SK-N-SH (cell line): Measurements from ENCODE around the gene SETBP1. TPM values are rescaled to one million over a fixed set of nuclear protein-coding genes. Genes with fewer than 3 reads are reported as not detected.

Experiments used
- CTCF ChIA-PET: fragments of 300-600, 350-600 bp; formaldehyde crosslinking; extraction: SDS; loops from one replicate; lab custom pipeline; 2021; lab: Yijun Ruan, JAX
- POLR2A ChIA-PET: fragments of 350-600 bp; sonication (Branson Sonifier 250); formaldehyde crosslinking; extraction: SDS; loops from one replicate; lab custom pipeline; 2020; ENCODE audit warnings: antibody characterized with exemption, inconsistent platforms; lab: Yijun Ruan, JAX
- DNase-seq: peaks from one replicate; pipeline ENCODE4 v3.0.0; 2012
- H2AFZ ChIP-seq: fragments of 200-600 bp; sonication (generic); 2 replicates; pipeline ENCODE4 v1.8.1; 2016; ENCODE audit warnings: antibody characterized with exemption, mild to moderate bottlenecking, low read depth
- H3F3A ChIP-seq: fragments of 200-600 bp; sonication (generic); replicated peaks from 2 replicates; pipeline ENCODE3; 2016; ENCODE audit warnings: antibody characterized with exemption, mild to moderate bottlenecking; ENCODE audit not compliant: insufficient read depth
- H3K27ac ChIP-seq, 2 experiments: fragments of 200-500 bp in 1 of 2; fragments of 200-600 bp in 1 of 2; sonication (Bioruptor generic) in 1 of 2; sonication (generic), shearing (Covaris generic) in 1 of 2; 2 replicates each; pipeline versions ENCODE4 v1.5.1 to v1.6.1; 2014 to 2016; ENCODE audit warnings: low read depth in 2 of 2, inconsistent platforms in 1 of 2, low read length in 1 of 2, mild to moderate bottlenecking in 1 of 2, mixed read lengths in 1 of 2
- H3K27me3 ChIP-seq: fragments of 200-600 bp; sonication (generic), shearing (Covaris generic); 2 replicates; pipeline ENCODE4 v1.6.1; 2016; ENCODE audit warnings: mixed run types; ENCODE audit not compliant: insufficient read depth
- H3K36me3 ChIP-seq, 2 experiments: fragments of 200-500 bp in 1 of 2; fragments of 200-600 bp in 1 of 2; sonication (Bioruptor generic) in 1 of 2; sonication (generic) in 1 of 2; replicated peaks in 1 of 2; 2 replicates each; pipeline versions ENCODE3 to v1.5.1; 2014 to 2016; ENCODE audit warnings: low read length in 1 of 2, mild to moderate bottlenecking in 1 of 2; ENCODE audit not compliant: insufficient read depth in 2 of 2, control insufficient read depth in 1 of 2
- H3K4me1 ChIP-seq, 2 experiments: fragments of 200-500 bp in 1 of 2; fragments of 200-600 bp in 1 of 2; sonication (Bioruptor generic) in 1 of 2; sonication (generic), shearing (Covaris generic) in 1 of 2; 2 replicates each; pipeline versions ENCODE4 v1.5.1 to v1.6.1; 2014 to 2016; ENCODE audit warnings: low read depth in 1 of 2, low read length in 1 of 2, mixed run types in 1 of 2; ENCODE audit not compliant: insufficient read depth in 2 of 2, control insufficient read depth in 1 of 2
- H3K4me2 ChIP-seq: fragments of 200-600 bp; sonication (generic), shearing (Covaris generic); 2 replicates; pipeline ENCODE4 v1.6.1; 2017; ENCODE audit warnings: mixed run types
- H3K4me3 ChIP-seq, 2 experiments: fragments of 200-500 bp in 1 of 2; fragments of 200-600 bp in 1 of 2; sonication (Bioruptor generic) in 1 of 2; sonication (generic), shearing (Covaris generic) in 1 of 2; 2 replicates each; pipeline versions ENCODE4 v1.5.1 to v1.8.1; 2014 to 2016; ENCODE audit warnings: low read depth in 2 of 2, inconsistent platforms in 1 of 2, low read length in 1 of 2, mild to moderate bottlenecking in 1 of 2, mixed read lengths in 1 of 2, moderate library complexity in 1 of 2
- H3K79me2 ChIP-seq: fragments of 200-600 bp; sonication (generic); 2 replicates; pipeline ENCODE4 v1.8.1; 2017; ENCODE audit warnings: mild to moderate bottlenecking; ENCODE audit not compliant: insufficient read depth
- H3K9ac ChIP-seq: fragments of 200-600 bp; sonication (generic); 2 replicates; pipeline ENCODE4 v1.6.1; 2017; ENCODE audit warnings: mixed run types
- H3K9me2 ChIP-seq: fragments of 200-600 bp; sonication (generic); 2 replicates; pipeline ENCODE4 v1.6.1; 2017; ENCODE audit warnings: mixed run types
- H3K9me3 ChIP-seq: fragments of 200-600 bp; sonication (generic); 2 replicates; pipeline ENCODE4 v1.6.1; 2017; ENCODE audit warnings: mixed run types, mild to moderate bottlenecking, moderate library complexity
- H4K20me1 ChIP-seq: fragments of 200-600 bp; sonication (generic); 2 replicates; pipeline ENCODE4 v1.6.1; 2017; ENCODE audit warnings: mild to moderate bottlenecking, mixed run types; ENCODE audit not compliant: insufficient read depth
- CTCF ChIP-seq: fragments of 200-600 bp; sonication (generic); IDR thresholded peaks from 2 replicates; pipeline ENCODE4 v1.6.1; 2017; ENCODE audit warnings: antibody characterized with exemption, mild to moderate bottlenecking, moderate library complexity
- ELF1 ChIP-seq: IDR thresholded peaks from 2 replicates; pipeline ENCODE4 v1.4.0; 2012
- EZH2phosphoT487 ChIP-seq: fragments of 200-600 bp; sonication (generic); IDR thresholded peaks from 2 replicates; pipeline ENCODE4 v1.6.1; 2017; ENCODE audit warnings: low read depth, mixed run types, mild to moderate bottlenecking, antibody characterized with exemption, moderate library complexity, borderline replicate concordance
- FOSL2 ChIP-seq: IDR thresholded peaks from 2 replicates; pipeline ENCODE4 v1.4.0; 2012; ENCODE audit warnings: low read depth, mild to moderate bottlenecking, moderate library complexity, borderline replicate concordance
- FOXJ3 ChIP-seq: sonication (generic); formaldehyde crosslinking; IDR thresholded peaks from 2 replicates; pipeline ENCODE4 v1.5.1; 2020; ENCODE audit warnings: mild to moderate bottlenecking, missing genetic modification reagents
- GABPA ChIP-seq: IDR thresholded peaks from 2 replicates; pipeline ENCODE4 v1.4.0; 2012; ENCODE audit warnings: low read depth, mild to moderate bottlenecking
- JUND ChIP-seq: IDR thresholded peaks from 2 replicates; pipeline ENCODE4 v1.4.0; 2012
- MEF2A ChIP-seq: IDR thresholded peaks from 2 replicates; pipeline ENCODE4 v1.4.0; 2012; ENCODE audit warnings: low read depth, borderline replicate concordance
- NRF1 ChIP-seq: IDR thresholded peaks from 2 replicates; pipeline ENCODE4 v1.6.1; 2012; ENCODE audit warnings: low read depth, mild to moderate bottlenecking, low read length
- RAD21 ChIP-seq: IDR thresholded peaks from 2 replicates; pipeline ENCODE4 v1.6.1; 2012; ENCODE audit warnings: mild to moderate bottlenecking, low read length
- RFX5 ChIP-seq: IDR thresholded peaks from 2 replicates; pipeline ENCODE4 v1.6.1; 2012; ENCODE audit warnings: mild to moderate bottlenecking, improper control_type of control experiment, low read length
- TAF1 ChIP-seq: IDR thresholded peaks from 2 replicates; pipeline ENCODE4 v1.6.1; 2012; ENCODE audit warnings: low read depth, mild to moderate bottlenecking, low read length, moderate library complexity, borderline replicate concordance
- TEAD4 ChIP-seq: IDR thresholded peaks from 2 replicates; pipeline ENCODE4 v1.4.0; 2012; ENCODE audit warnings: mild to moderate bottlenecking, borderline replicate concordance; ENCODE audit not compliant: insufficient read depth
- ZBTB33 ChIP-seq: IDR thresholded peaks from 2 replicates; pipeline ENCODE4 v1.4.0; 2012; ENCODE audit warnings: low read depth, borderline replicate concordance
- WGBS: methylation state at CpG from one replicate; pipeline ENCODE4 v1.1.6; 2017; ENCODE audit warnings: low lambda C conversion rate; 5-methylcytosine and 5-hydroxymethylcytosine counted together
- polyA plus RNA-seq, 3 experiments: library from polyadenylated mRNA; depleted of rRNA; stranded (reverse); fragments of >200 nt; gene quantifications; 2 replicates each; pipeline ENCODE4 v1.2.3, GENCODE V29; 2012
- TF ChIP-seq, protein P1 (sequence below): fragments of 150-350 bp; IDR thresholded peaks from 2 replicates; pipeline ENCODE4 v1.6.1; 2016; ENCODE audit warnings: mild to moderate bottlenecking, low read depth, low read length
- TF ChIP-seq, protein P2 (sequence below): fragments of 150-350 bp; IDR thresholded peaks from 2 replicates; pipeline ENCODE4 v1.6.1; 2017; ENCODE audit warnings: antibody characterized with exemption, low read length, low read depth, borderline replicate concordance
- TF ChIP-seq, protein P3 (sequence below): IDR thresholded peaks from 2 replicates; pipeline ENCODE4 v1.4.0; 2012; ENCODE audit warnings: low read depth
- TF ChIP-seq, protein P4 (sequence below): IDR thresholded peaks from 2 replicates; pipeline ENCODE4; 2012

Gene SETBP1
- polyA plus RNA-seq, 1 of the 3 experiments (the other 2 are of a cell fraction) = 3.0 TPM

- H3K79me2 ChIP-seq = no peaks in the 10 kb centered on the region
- DNase-seq = no peak
- H3K27ac ChIP-seq = no peak overlapping the region
- ChIA-PET POLR2A (no interaction called here), CTCF (no interaction called here)
- no peak overlapping the region for H3K4me2 ChIP-seq
- H3K9me3 ChIP-seq = no peaks in the 10 kb centered on the region
- H3K9me2 ChIP-seq = no peaks in the 10 kb centered on the region
- H3K36me3 ChIP-seq = no peaks in the 10 kb centered on the region
- H3K9ac ChIP-seq = no peak overlapping the region
- H3K4me1 ChIP-seq = peaks cover 2 to 3% of the 10 kb centered on the region in 2 experiments; a peak in 2 of 4 replicates
- no peak overlapping the region for H3K4me3 ChIP-seq
- H4K20me1 ChIP-seq = no peaks in the 10 kb centered on the region
- H2AFZ ChIP-seq = no peak overlapping the region
- TF ChIP-seq TAF1 (no peak), ZBTB33 (no peak), NRF1 (no peak), GABPA (no peak), MEF2A (no peak), FOSL2 (no peak), JUND (no peak), CTCF (no peak), RAD21 (no peak), ELF1 (no peak), TEAD4 (no peak), RFX5 (no peak), EZH2phosphoT487 (no peak), FOXJ3 (CRISPR knock-in tag) (no peak)
- TF ChIP-seq, protein P1, sequence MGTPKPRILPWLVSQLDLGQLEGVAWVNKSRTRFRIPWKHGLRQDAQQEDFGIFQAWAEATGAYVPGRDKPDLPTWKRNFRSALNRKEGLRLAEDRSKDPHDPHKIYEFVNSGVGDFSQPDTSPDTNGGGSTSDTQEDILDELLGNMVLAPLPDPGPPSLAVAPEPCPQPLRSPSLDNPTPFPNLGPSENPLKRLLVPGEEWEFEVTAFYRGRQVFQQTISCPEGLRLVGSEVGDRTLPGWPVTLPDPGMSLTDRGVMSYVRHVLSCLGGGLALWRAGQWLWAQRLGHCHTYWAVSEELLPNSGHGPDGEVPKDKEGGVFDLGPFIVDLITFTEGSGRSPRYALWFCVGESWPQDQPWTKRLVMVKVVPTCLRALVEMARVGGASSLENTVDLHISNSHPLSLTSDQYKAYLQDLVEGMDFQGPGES = no peak
- TF ChIP-seq, protein P2, sequence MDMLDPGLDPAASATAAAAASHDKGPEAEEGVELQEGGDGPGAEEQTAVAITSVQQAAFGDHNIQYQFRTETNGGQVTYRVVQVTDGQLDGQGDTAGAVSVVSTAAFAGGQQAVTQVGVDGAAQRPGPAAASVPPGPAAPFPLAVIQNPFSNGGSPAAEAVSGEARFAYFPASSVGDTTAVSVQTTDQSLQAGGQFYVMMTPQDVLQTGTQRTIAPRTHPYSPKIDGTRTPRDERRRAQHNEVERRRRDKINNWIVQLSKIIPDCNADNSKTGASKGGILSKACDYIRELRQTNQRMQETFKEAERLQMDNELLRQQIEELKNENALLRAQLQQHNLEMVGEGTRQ = no peak
- TF ChIP-seq, protein P3, sequence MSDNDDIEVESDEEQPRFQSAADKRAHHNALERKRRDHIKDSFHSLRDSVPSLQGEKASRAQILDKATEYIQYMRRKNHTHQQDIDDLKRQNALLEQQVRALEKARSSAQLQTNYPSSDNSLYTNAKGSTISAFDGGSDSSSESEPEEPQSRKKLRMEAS = no peak
- TF ChIP-seq, protein P4, sequence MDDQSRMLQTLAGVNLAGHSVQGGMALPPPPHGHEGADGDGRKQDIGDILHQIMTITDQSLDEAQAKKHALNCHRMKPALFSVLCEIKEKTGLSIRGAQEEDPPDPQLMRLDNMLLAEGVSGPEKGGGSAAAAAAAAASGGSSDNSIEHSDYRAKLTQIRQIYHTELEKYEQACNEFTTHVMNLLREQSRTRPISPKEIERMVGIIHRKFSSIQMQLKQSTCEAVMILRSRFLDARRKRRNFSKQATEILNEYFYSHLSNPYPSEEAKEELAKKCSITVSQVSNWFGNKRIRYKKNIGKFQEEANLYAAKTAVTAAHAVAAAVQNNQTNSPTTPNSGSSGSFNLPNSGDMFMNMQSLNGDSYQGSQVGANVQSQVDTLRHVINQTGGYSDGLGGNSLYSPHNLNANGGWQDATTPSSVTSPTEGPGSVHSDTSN = no peak
- H3F3A ChIP-seq = peaks cover 9% of the 10 kb centered on the region
- no peaks in the 10 kb centered on the region for H3K27me3 ChIP-seq
- 86% methylated on average over 3 of the region's 3 CpGs for WGBS
Observed at GRCh38 chr18:45046228-45046627, 365.5 kb downstream of the SETBP1 start.
